Mammary epithelial cell (primary cell): ENCODE measurements around the gene COX14.

Experiments used
- EZH2 ChIP-seq: IDR thresholded peaks from 2 replicates; pipeline ENCODE4 v1.6.1; 2012; ENCODE audit warnings: low read length, inconsistent platforms, borderline replicate concordance
- TF ChIP-seq, protein P1 (sequence below), 2 donors: IDR thresholded peaks in 1 of 2; conservative IDR thresholded peaks in 1 of 2; 2 replicates each; pipeline ENCODE4 v1.5.1; 2011 to 2012; ENCODE audit warnings: inconsistent platforms in 2 of 2, low read length in 2 of 2, mild to moderate bottlenecking in 2 of 2, control low read depth in 1 of 2, low read depth in 1 of 2; ENCODE audit not compliant: insufficient read depth in 1 of 2; ENCODE audit errors: extremely low read depth in 1 of 2

DNA sequence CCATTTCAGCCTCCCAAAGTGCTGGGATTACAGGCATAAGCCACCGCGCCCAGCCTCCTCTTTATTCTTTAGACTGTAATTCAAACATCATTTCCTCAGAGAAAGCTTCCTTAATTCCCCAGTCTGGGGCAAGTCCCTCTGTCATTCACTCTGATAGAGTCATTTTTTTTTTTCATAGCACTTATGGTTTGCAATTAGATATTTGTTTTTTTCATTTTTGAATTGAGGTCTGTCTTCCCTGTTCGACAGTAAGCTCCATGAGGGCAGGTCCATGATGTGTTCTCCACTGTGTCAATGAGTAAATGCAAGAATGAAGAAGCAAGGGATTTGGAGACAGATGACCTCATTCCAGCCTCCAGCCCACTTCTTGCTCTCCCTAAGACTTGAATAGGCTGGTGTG, 42.5 kb upstream of the COX14 start:
- TF ChIP-seq, protein P1, sequence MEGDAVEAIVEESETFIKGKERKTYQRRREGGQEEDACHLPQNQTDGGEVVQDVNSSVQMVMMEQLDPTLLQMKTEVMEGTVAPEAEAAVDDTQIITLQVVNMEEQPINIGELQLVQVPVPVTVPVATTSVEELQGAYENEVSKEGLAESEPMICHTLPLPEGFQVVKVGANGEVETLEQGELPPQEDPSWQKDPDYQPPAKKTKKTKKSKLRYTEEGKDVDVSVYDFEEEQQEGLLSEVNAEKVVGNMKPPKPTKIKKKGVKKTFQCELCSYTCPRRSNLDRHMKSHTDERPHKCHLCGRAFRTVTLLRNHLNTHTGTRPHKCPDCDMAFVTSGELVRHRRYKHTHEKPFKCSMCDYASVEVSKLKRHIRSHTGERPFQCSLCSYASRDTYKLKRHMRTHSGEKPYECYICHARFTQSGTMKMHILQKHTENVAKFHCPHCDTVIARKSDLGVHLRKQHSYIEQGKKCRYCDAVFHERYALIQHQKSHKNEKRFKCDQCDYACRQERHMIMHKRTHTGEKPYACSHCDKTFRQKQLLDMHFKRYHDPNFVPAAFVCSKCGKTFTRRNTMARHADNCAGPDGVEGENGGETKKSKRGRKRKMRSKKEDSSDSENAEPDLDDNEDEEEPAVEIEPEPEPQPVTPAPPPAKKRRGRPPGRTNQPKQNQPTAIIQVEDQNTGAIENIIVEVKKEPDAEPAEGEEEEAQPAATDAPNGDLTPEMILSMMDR (conservative IDR thresholded peaks at IDR 0.05 in 1 of 2, IDR thresholded peaks at IDR 0.05 in 1 of 2; ENCODE audit: extremely low read depth in 1 of 2, insufficient read depth in 1 of 2, low read depth in 1 of 2, low read length in 2 of 2) = no peak
- TF ChIP-seq EZH2 = no peak
